Fibroblast of skin of abdomen (primary cell): ENCODE results near the gene SCYGR2. TPM values are rescaled to one million over a fixed set of nuclear protein-coding genes. Genes with fewer than 3 reads are reported as not detected.
"Not testable (repeated sequence)": the region's sequence is repeated elsewhere in the genome, so short reads cannot be mapped to it uniquely, and the experiment has no call there.

ENCODE experiments used
- DNase-seq: peaks from one replicate; pipeline ENCODE4 v3.0.0-alpha.2; 2013
- polyA plus RNA-seq, 2 experiments: library from polyadenylated mRNA; unstranded; fragments of 120-200 nt; gene quantifications; one replicate each; pipeline ENCODE4 v1.2.1, GENCODE V29; 2013; ENCODE audit not compliant: insufficient read length in 2 of 2

Gene SCYGR2
- not detected for polyA plus RNA-seq (2013, experiment 1 of 2; ENCODE audit: insufficient read length)
- not detected for polyA plus RNA-seq (2013, experiment 2 of 2; ENCODE audit: insufficient read length)

- DNase-seq = not testable (repeated sequence)
Measured at GRCh38 chr2:227598835-227599503, at the start of gene SCYGR2. Gene SCYGR2 (plus strand): TSS chr2:227598893. CDS start chr2:227598893, 0 bp downstream.

GRCh38 chr2:227551836-227552235 lies 46.9 kb upstream of the SCYGR2 start:
- no peak for DNase-seq

- no peak for DNase-seq
Measured at GRCh38 chr2:227562581-227562980, 36.1 kb upstream of the SCYGR2 start.

- DNase-seq = no peak
Measured at GRCh38 chr2:227565080-227565479, 33.6 kb upstream of the SCYGR2 start.

GRCh38 chr2:227566012-227566411 lies 32.7 kb upstream of the SCYGR2 start:
- DNase-seq = no peak

GRCh38 chr2:227568852-227569169 lies 29.9 kb upstream of the SCYGR2 start:
- DNase-seq = no peak

GRCh38 chr2:227570615-227571014 lies 28.1 kb upstream of the SCYGR2 start:
- peak; percentile 14 for DNase-seq

GRCh38 chr2:227576110-227576509 lies 22.6 kb upstream of the SCYGR2 start:
- no peak for DNase-seq

- no peak for DNase-seq
Measured at GRCh38 chr2:227576812-227577211, 21.9 kb upstream of the SCYGR2 start.

- DNase-seq = no peak
Measured at GRCh38 chr2:227577555-227577954, 21.1 kb upstream of the SCYGR2 start.

GRCh38 chr2:227578642-227579041 lies 20.1 kb upstream of the SCYGR2 start:
- DNase-seq = no peak

GRCh38 chr2:227579791-227580190 lies 18.9 kb upstream of the SCYGR2 start:
- DNase-seq = no peak

- DNase-seq = no peak
Measured at GRCh38 chr2:227582369-227582768, 16.3 kb upstream of the SCYGR2 start.

GRCh38 chr2:227592694-227593387 lies 5.9 kb upstream of the SCYGR2 start:
- no peak for DNase-seq

- DNase-seq = no peak
Measured at GRCh38 chr2:227595797-227596196, 2.9 kb upstream of the SCYGR2 start.

GRCh38 chr2:227597036-227597435 lies 1.7 kb upstream of the SCYGR2 start:
- no peak for DNase-seq

GRCh38 chr2:227597998-227598397 lies 695 bp upstream of the SCYGR2 start:
- DNase-seq = no peak

GRCh38 chr2:227602358-227602757 lies 3.7 kb downstream of the SCYGR2 start:
- DNase-seq = no peak

GRCh38 chr2:227606476-227606875 lies 7.8 kb downstream of the SCYGR2 start:
- no peak for DNase-seq

GRCh38 chr2:227607941-227608340 lies 9.2 kb downstream of the SCYGR2 start:
- DNase-seq = no peak

GRCh38 chr2:227608561-227609338 lies 10.1 kb downstream of the SCYGR2 start:
- no peak for DNase-seq

- DNase-seq = no peak
Measured at GRCh38 chr2:227610123-227610522, 11.4 kb downstream of the SCYGR2 start.

- DNase-seq = no peak
Measured at GRCh38 chr2:227612546-227613271, 14.0 kb downstream of the SCYGR2 start.
